GM23338 (cell line): ENCODE results near the gene GRIN2D. TPM values are rescaled to one million over a fixed set of nuclear protein-coding genes. Genes with fewer than 3 reads are reported as not detected.

Experiments
- ATAC-seq: fragments of 200-7000 bp; cut with Tn5 transposase; 3 replicates; pipeline ENCODE4 v1.9.1; 2020
- DNase-seq: peaks from one replicate; pipeline ENCODE4 v3.0.0-alpha.2; 2015; ENCODE audit warnings: low spot score
- H2AFZ ChIP-seq: fragments of 200-600 bp; sonication (generic); 2 replicates; pipeline ENCODE4 v1.8.0; 2016; ENCODE audit warnings: antibody characterized with exemption, mild to moderate bottlenecking, moderate library complexity
- H3F3A ChIP-seq: fragments of 200-600 bp; sonication (generic); replicated peaks from 2 replicates; pipeline ENCODE4 v1.8.0; 2017; ENCODE audit warnings: antibody characterized with exemption, mixed run types, low read depth
- H3K27ac ChIP-seq: fragments of 200-600 bp; sonication (generic); 2 replicates; pipeline ENCODE4 v1.6.1; 2016; ENCODE audit warnings: low read depth
- H3K27me3 ChIP-seq: fragments of 200-600 bp; sonication (generic); 2 replicates; pipeline ENCODE4 v1.8.0; 2016; ENCODE audit warnings: mild to moderate bottlenecking, mixed run types, moderate library complexity; ENCODE audit not compliant: insufficient read depth
- H3K36me3 ChIP-seq: fragments of 200-600 bp; sonication (generic); 2 replicates; pipeline ENCODE4 v1.8.0; 2016; ENCODE audit warnings: mild to moderate bottlenecking; ENCODE audit not compliant: insufficient read depth
- H3K4me1 ChIP-seq: fragments of 200-600 bp; sonication (generic); 2 replicates; pipeline ENCODE4 v1.8.0; 2016; ENCODE audit warnings: mild to moderate bottlenecking, moderate library complexity; ENCODE audit not compliant: insufficient read depth
- H3K4me2 ChIP-seq: fragments of 200-600 bp; sonication (generic); 2 replicates; pipeline ENCODE4 v1.7.1; 2017; ENCODE audit warnings: mixed run types
- H3K4me3 ChIP-seq: fragments of 200-600 bp; sonication (generic); 2 replicates; pipeline ENCODE4 v1.6.1; 2016; ENCODE audit warnings: mixed run types
- H3K79me2 ChIP-seq: fragments of 200-600 bp; sonication (generic); replicated peaks from 2 replicates; pipeline ENCODE4 v1.8.0; 2017; ENCODE audit warnings: mild to moderate bottlenecking; ENCODE audit not compliant: insufficient read depth
- H3K9me2 ChIP-seq: fragments of 200-600 bp; sonication (generic); 2 replicates; pipeline ENCODE4 v1.8.0; 2017; ENCODE audit not compliant: insufficient read depth
- H4K20me1 ChIP-seq: fragments of 200-600 bp; sonication (generic); replicated peaks from 2 replicates; pipeline ENCODE4 v1.8.0; 2017; ENCODE audit warnings: mild to moderate bottlenecking; ENCODE audit not compliant: insufficient read depth
- H3K27ac Mint-ChIP-seq: 2 replicates; pipeline ENCODE4 v1.8.0; 2020; ENCODE audit warnings: inconsistent platforms, mild to moderate bottlenecking, moderate library complexity, mixed read lengths
- H3K27me3 Mint-ChIP-seq: 3 replicates; pipeline ENCODE4 v1.8.0; 2022; ENCODE audit warnings: low read depth, mild to moderate bottlenecking, moderate library complexity, mixed read lengths, inconsistent platforms; ENCODE audit not compliant: insufficient read depth, poor library complexity
- H3K36me3 Mint-ChIP-seq: 3 replicates; pipeline ENCODE4 v1.8.0; 2021; ENCODE audit warnings: low read depth, mild to moderate bottlenecking, inconsistent platforms, moderate library complexity, mixed read lengths
- H3K4me1 Mint-ChIP-seq: 3 replicates; pipeline ENCODE4 v1.8.0; 2020; ENCODE audit warnings: mild to moderate bottlenecking, inconsistent platforms, mixed read lengths
- H3K4me3 Mint-ChIP-seq: 3 replicates; pipeline ENCODE4 v1.8.0; 2021; ENCODE audit warnings: moderate library complexity, mild to moderate bottlenecking, inconsistent platforms, mixed read lengths
- H3K9me3 Mint-ChIP-seq: 3 replicates; pipeline ENCODE4 v1.8.0; 2020; ENCODE audit warnings: moderate library complexity, mild to moderate bottlenecking, inconsistent platforms, mixed read lengths
- CREB1 ChIP-seq: fragments of 250-450 bp; sonication (Bioruptor Pico); IDR thresholded peaks from 2 replicates; pipeline ENCODE4 v1.5.0; 2020; ENCODE audit warnings: low read depth, mild to moderate bottlenecking, moderate library complexity
- ETS1 ChIP-seq: IDR thresholded peaks from 2 replicates; pipeline ENCODE4 v1.6.1; 2016; ENCODE audit warnings: antibody characterized with exemption
- EZH2phosphoT487 ChIP-seq: fragments of 200-600 bp; sonication (generic); IDR thresholded peaks from one replicate; pipeline ENCODE4 v1.8.1; 2018; ENCODE audit warnings: antibody characterized with exemption; ENCODE audit not compliant: unreplicated experiment
- JUNB ChIP-seq: IDR thresholded peaks from one replicate; pipeline ENCODE4 v1.6.1; 2016; ENCODE audit warnings: antibody characterized with exemption; ENCODE audit not compliant: unreplicated experiment
- NANOG ChIP-seq: IDR thresholded peaks from 2 replicates; pipeline ENCODE4 v1.6.1; 2016; ENCODE audit warnings: antibody characterized with exemption, borderline replicate concordance
- POLR2AphosphoS5 ChIP-seq: IDR thresholded peaks from 2 replicates; pipeline ENCODE4 v1.6.1; 2016; ENCODE audit warnings: antibody characterized with exemption, low read depth
- REST ChIP-seq: IDR thresholded peaks from one replicate; pipeline ENCODE4 v1.6.1; 2018; ENCODE audit warnings: antibody characterized with exemption; ENCODE audit not compliant: unreplicated experiment
- STAT1 ChIP-seq: IDR thresholded peaks from one replicate; pipeline ENCODE4 v1.6.1; 2016; ENCODE audit warnings: antibody characterized with exemption; ENCODE audit not compliant: unreplicated experiment
- ZNF331 ChIP-seq: fragments of 250-450 bp; sonication (Bioruptor Pico); IDR thresholded peaks from 2 replicates; pipeline ENCODE4 v1.5.0; 2020; ENCODE audit warnings: low read depth, mild to moderate bottlenecking, moderate library complexity
- polyA plus RNA-seq: library from polyadenylated mRNA; unstranded; fragments of >200 nt; fragmentation: Nextera tagmentation; extraction: Ambion mirVana; gene quantifications from 2 replicates; pipeline ENCODE4 v1.2.1, GENCODE V29; 2016
- total RNA-seq: library from RNA; depleted of rRNA; stranded (reverse); fragments of >200 nt; shearing (Covaris generic); gene quantifications from 2 replicates; pipeline ENCODE4 v1.2.3, GENCODE V29; 2014

Gene GRIN2D
- total and polyA plus RNA-seq, 2 experiments from 2014 or later: 4.4 to 20.0 TPM

GRCh38 chr19:48442116-48443035 lies 48.9 kb downstream of the GRIN2D start:
- peaks cover 23% of the 10 kb centered on the region for H3K27me3 Mint-ChIP-seq
- DNase-seq (peak; percentile 56), ATAC-seq (no peak; the same call in 2 of the 3 replicates)
- no peaks in the 10 kb centered on the region for H3K9me3 Mint-ChIP-seq
- Histone ChIP-seq H2AFZ (no peak overlapping the region), H3K4me1 (peaks cover 22% of the 10 kb centered on the region), H3F3A (peaks cover 22% of the 10 kb centered on the region), H3K4me3 (peak overlapping the region; percentile 42; the same call in 1 of the 2 replicates), H3K36me3 (peaks cover 6% of the 10 kb centered on the region), H3K27me3 (peaks cover 30% of the 10 kb centered on the region), H4K20me1 (peaks cover under 1% of the 10 kb centered on the region; the same call in 1 of the 2 replicates), H3K9me2 (no peaks in the 10 kb centered on the region), H3K4me2 (peak overlapping the region; percentile 66), H3K27ac (no peak overlapping the region), H3K79me2 (peaks cover 13% of the 10 kb centered on the region)
- H3K36me3 Mint-ChIP-seq: peaks cover 21% of the 10 kb centered on the region
- peak overlapping the region; percentile 48; the same call in 2 of the 3 replicates for H3K4me3 Mint-ChIP-seq
- no peak overlapping the region for H3K27ac Mint-ChIP-seq
- H3K4me1 Mint-ChIP-seq: peaks cover 23% of the 10 kb centered on the region
- TF ChIP-seq ZNF331 (no peak), POLR2AphosphoS5 (0 out of 2 replicates have a peak, but pooled peaks have one; percentile 32)

- peaks cover 22% of the 10 kb centered on the region for H3K79me2 ChIP-seq
- peaks cover 30% of the 10 kb centered on the region for H3K36me3 Mint-ChIP-seq
- no peak overlapping the region for H3K27ac Mint-ChIP-seq
- peaks cover 23% of the 10 kb centered on the region for H3K27me3 Mint-ChIP-seq
- H3K4me3 ChIP-seq: peak overlapping the region; percentile 44; the same call in 1 of the 2 replicates
- peaks cover 14% of the 10 kb centered on the region for H3K36me3 ChIP-seq
- peaks cover 30% of the 10 kb centered on the region for H3F3A ChIP-seq
- H3K27ac ChIP-seq: no peak overlapping the region
- no peaks in the 10 kb centered on the region for H3K9me3 Mint-ChIP-seq
- no peak; the same call in 2 of the 3 replicates for ATAC-seq
- no peak overlapping the region for H3K4me3 Mint-ChIP-seq
- peaks cover 10% of the 10 kb centered on the region for H4K20me1 ChIP-seq
- H3K4me1 Mint-ChIP-seq: peaks cover 19% of the 10 kb centered on the region
- H3K9me2 ChIP-seq: no peaks in the 10 kb centered on the region
- peaks cover 22% of the 10 kb centered on the region for H3K4me1 ChIP-seq
- no peak overlapping the region for H2AFZ ChIP-seq
- peaks cover 30% of the 10 kb centered on the region for H3K27me3 ChIP-seq
- H3K4me2 ChIP-seq: peak overlapping the region; percentile 67; the same call in 1 of the 2 replicates
- peak; percentile 62 for DNase-seq
- no peak for TF ChIP-seq STAT1
- TF ChIP-seq POLR2AphosphoS5: no peak
- no peak for TF ChIP-seq ZNF331
- TF ChIP-seq JUNB: no peak
- TF ChIP-seq NANOG: no peak
- TF ChIP-seq REST: no peak
- no peak for TF ChIP-seq CREB1 (CRISPR knock-in tag)
- no peak for TF ChIP-seq ETS1
- TF ChIP-seq EZH2phosphoT487: no peak
Observed at GRCh38 chr19:48443256-48443655, 49.8 kb downstream of the GRIN2D start.
